RWPE2 (cell line): ENCODE results near the gene TTC16.
"Not testable (repeated sequence)": the region's sequence is repeated elsewhere in the genome, so short reads cannot be mapped to it uniquely, and the experiment has no call there.

ENCODE experiments used
- ATAC-seq: fragments of 200-7000 bp; cut with Tn5 transposase; 3 replicates; pipeline ENCODE4 v1.9.1; 2021; ENCODE audit warnings: low read depth
- DNase-seq: peaks from one replicate; pipeline ENCODE4 v3.0.0-alpha.2; 2020; ENCODE audit warnings: low spot score
- H3K27ac ChIP-seq: fragments of 450-650 bp; 2 replicates; pipeline ENCODE4 v1.5.1; 2017; ENCODE audit warnings: mild to moderate bottlenecking; ENCODE audit not compliant: poor library complexity, severe bottlenecking
- H3K27me3 ChIP-seq: fragments of 250-450 bp; sonication (Bioruptor Pico); 2 replicates; pipeline ENCODE4 v1.5.1; 2021; ENCODE audit warnings: mild to moderate bottlenecking, moderate library complexity; ENCODE audit not compliant: insufficient read depth, poor library complexity, severe bottlenecking
- H3K36me3 ChIP-seq: fragments of 250-450 bp; sonication (Bioruptor Pico); 2 replicates; pipeline ENCODE4 v1.5.1; 2020; ENCODE audit warnings: low read depth, mild to moderate bottlenecking, moderate library complexity
- H3K4me1 ChIP-seq: fragments of 250-450 bp; sonication (Bioruptor Pico); 2 replicates; pipeline ENCODE4 v1.5.1; 2021; ENCODE audit warnings: mild to moderate bottlenecking, moderate library complexity; ENCODE audit not compliant: insufficient read depth, poor library complexity, severe bottlenecking
- H3K4me3 ChIP-seq: fragments of 250-450 bp; sonication (Bioruptor Pico); 2 replicates; pipeline ENCODE4 v1.5.1; 2021; ENCODE audit warnings: mild to moderate bottlenecking, moderate library complexity; ENCODE audit not compliant: severe bottlenecking
- H3K9me3 ChIP-seq: fragments of 250-450 bp; sonication (Bioruptor Pico); 2 replicates; pipeline ENCODE4 v1.5.1; 2021; ENCODE audit warnings: mild to moderate bottlenecking, moderate library complexity; ENCODE audit not compliant: severe bottlenecking
- TF ChIP-seq, protein P1 (sequence below): fragments of 450-650 bp; IDR thresholded peaks from one replicate; pipeline ENCODE4 v1.5.1; 2017; ENCODE audit warnings: mild to moderate bottlenecking, moderate library complexity; ENCODE audit not compliant: poor library complexity, severe bottlenecking

TTC16 gene

DNA sequence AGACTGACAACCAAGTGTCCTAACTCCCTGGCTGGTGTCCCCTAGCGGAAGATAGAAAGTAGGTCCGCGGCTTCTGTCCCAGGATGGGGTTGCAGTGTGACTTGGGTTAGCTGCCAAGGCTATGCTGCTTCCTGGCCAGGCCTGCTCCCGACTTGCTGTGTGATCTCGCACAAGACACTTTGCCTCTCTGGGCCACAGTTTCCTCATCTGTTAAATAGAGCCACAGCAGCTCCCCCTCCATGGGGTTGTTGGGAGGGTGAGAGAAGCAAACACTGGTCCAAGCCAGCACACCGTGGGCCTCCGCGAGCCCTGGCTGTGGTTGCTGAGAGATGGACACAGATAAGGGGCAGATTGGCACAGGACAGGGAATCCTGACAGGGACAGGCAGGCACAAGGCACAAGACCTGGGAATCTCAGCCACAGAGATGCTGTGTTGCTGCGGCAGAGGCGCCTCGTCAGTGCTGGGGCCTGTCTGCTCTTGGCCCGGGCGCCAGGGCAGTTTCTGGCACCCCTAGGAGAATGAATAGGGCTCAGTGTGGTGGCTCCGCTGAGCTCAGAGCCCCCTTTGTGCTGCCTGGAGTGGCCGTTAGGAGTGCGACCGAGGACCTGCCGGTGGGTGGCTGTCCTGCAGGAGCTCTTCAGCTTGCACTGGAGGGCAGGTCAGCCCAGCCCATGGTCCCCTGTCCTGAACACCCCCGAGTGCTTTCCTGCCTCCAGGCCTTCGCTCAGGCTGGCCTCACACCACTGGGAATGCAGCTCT is 64.4 kb downstream of the TTC16 start:
- Histone ChIP-seq H3K4me3 (no peak overlapping the region), H3K27ac (no peak overlapping the region), H3K4me1 (no peaks in the 10 kb centered on the region), H3K27me3 (no peaks in the 10 kb centered on the region), H3K36me3 (no peaks in the 10 kb centered on the region), H3K9me3 (no peaks in the 10 kb centered on the region)
- TF ChIP-seq, protein P1, sequence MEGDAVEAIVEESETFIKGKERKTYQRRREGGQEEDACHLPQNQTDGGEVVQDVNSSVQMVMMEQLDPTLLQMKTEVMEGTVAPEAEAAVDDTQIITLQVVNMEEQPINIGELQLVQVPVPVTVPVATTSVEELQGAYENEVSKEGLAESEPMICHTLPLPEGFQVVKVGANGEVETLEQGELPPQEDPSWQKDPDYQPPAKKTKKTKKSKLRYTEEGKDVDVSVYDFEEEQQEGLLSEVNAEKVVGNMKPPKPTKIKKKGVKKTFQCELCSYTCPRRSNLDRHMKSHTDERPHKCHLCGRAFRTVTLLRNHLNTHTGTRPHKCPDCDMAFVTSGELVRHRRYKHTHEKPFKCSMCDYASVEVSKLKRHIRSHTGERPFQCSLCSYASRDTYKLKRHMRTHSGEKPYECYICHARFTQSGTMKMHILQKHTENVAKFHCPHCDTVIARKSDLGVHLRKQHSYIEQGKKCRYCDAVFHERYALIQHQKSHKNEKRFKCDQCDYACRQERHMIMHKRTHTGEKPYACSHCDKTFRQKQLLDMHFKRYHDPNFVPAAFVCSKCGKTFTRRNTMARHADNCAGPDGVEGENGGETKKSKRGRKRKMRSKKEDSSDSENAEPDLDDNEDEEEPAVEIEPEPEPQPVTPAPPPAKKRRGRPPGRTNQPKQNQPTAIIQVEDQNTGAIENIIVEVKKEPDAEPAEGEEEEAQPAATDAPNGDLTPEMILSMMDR: no peak
- no peak for ATAC-seq
- DNase-seq: no peak

DNA sequence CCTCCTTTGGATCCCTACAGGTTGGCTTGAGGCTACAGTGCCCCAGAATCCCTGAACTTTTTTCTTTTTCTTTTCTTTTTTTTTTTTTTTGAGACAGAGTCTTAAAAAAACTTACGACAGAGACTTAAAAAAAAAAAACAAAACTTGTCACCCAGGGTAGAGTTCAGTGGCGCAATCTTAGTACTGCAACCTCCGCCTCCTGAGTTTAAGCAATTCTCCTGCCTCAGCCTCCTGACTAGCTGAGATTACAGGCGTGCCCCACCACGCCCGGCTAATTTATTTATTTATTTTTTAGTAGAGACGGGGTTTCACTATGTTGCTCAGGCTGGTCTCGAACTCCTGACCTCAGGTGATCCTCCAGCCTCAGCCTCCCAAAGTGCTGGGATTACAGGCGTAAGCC is 65.0 kb downstream of the TTC16 start:
- not testable (repeated sequence) for ATAC-seq, H3K27ac ChIP-seq

More for the DNA sequence above, 65.0 kb downstream of the TTC16 start:
- not testable (repeated sequence) for H3K4me1 ChIP-seq, H3K9me3 ChIP-seq, H3K36me3 ChIP-seq, H3K4me3 ChIP-seq, DNase-seq, H3K27me3 ChIP-seq
